GM20000 (cell line): ENCODE data around the gene ARHGAP24.

Experiments used
- DNase-seq: peaks from one replicate; pipeline ENCODE4 v3.0.0; 2012; ENCODE audit warnings: low spot score
- TF ChIP-seq, protein P1 (sequence below): IDR thresholded peaks from 2 replicates; pipeline ENCODE4 v1.5.1; 2012; ENCODE audit warnings: mild to moderate bottlenecking, control low read depth; ENCODE audit errors: extremely low read depth, missing control alignments

ARHGAP24 gene

DNA sequence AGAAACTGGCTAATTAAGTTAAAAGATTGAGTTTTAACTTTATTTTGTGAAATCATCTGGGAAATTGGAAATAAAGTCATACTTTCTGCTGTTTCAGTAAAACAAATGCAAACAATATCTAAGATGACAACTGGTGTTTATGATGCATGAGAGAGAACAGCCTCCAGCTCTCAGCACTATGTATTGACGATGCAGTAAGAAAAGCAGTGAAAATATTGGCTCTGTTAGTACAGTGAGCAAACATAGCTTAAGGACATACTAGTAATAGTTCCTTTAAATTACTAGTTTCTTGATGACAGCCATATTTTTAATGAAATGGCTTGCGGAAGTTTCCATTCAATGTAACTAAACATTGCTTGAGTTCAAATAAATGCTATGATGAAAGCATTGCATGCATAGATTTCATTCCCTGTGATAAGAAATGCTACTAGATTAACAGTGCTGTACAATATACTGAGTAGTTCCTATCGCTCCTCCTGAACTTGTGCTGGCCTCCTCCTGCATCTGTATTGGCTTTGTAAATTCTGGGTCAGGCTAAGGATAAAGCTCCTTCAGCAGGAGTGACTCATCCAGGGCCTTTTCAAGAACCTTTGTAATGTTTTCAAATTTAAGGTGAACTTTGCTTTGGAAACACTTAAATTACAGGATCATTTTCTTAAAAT lies 11.6 kb downstream of the ARHGAP24 start:
- DNase-seq, result no peak
- TF ChIP-seq, protein P1, sequence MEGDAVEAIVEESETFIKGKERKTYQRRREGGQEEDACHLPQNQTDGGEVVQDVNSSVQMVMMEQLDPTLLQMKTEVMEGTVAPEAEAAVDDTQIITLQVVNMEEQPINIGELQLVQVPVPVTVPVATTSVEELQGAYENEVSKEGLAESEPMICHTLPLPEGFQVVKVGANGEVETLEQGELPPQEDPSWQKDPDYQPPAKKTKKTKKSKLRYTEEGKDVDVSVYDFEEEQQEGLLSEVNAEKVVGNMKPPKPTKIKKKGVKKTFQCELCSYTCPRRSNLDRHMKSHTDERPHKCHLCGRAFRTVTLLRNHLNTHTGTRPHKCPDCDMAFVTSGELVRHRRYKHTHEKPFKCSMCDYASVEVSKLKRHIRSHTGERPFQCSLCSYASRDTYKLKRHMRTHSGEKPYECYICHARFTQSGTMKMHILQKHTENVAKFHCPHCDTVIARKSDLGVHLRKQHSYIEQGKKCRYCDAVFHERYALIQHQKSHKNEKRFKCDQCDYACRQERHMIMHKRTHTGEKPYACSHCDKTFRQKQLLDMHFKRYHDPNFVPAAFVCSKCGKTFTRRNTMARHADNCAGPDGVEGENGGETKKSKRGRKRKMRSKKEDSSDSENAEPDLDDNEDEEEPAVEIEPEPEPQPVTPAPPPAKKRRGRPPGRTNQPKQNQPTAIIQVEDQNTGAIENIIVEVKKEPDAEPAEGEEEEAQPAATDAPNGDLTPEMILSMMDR, result no peak

DNA sequence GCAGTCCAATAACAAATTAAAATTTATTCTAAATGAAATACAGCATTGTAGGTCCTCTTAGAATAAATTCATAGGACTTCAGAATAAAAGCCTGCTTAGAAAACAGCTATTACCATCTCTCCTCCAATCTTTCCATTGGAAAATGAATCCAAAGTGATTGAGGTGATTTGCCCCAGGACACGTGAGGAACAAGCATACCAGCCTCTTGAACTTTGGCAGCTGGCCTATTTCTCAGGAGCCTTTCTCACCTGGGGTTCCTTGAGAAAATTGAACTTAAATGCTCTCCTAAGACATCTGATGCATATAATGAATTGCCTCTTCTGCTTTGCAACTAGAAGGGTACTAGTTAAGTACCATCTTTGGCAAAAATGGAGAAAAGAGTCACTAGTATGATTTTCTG lies 13.5 kb downstream of the ARHGAP24 start:
- no peak for DNase-seq
- TF ChIP-seq, protein P1, result no peak

DNA sequence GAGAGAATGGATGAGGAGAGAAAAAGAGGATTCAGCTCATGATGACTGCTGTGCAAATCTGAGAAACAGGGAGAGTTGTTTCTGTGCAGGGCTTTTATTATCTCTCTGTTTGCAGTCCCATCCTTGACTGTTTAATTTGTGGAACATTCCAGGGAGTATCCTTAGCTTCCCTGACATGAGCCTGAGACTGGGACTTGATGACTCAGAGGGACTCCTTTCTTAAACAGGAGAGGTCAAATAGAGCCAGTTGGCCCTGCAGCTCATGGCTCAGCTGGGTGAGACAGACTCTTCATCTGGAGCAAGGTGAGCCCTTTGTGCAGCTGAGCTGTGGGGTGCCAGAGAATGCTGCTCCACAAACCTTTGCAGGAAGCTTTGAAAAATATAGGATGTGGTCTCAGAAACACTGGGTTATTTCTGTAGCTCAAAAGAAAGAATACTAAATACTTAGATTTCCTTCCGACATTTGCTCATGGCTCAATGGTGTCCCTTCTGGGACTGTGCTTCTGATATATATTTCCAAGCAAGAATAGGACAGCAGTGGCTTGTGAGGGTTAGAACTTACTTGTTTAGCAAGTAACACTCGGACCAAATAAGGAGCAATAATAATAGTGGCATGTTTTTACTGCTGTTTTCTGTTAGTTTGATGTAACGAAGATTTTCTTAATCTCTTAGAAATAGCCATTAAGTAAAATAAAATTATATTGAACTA lies 14.5 kb downstream of the ARHGAP24 start:
- DNase-seq, result no peak
- TF ChIP-seq, protein P1, result no peak

DNA sequence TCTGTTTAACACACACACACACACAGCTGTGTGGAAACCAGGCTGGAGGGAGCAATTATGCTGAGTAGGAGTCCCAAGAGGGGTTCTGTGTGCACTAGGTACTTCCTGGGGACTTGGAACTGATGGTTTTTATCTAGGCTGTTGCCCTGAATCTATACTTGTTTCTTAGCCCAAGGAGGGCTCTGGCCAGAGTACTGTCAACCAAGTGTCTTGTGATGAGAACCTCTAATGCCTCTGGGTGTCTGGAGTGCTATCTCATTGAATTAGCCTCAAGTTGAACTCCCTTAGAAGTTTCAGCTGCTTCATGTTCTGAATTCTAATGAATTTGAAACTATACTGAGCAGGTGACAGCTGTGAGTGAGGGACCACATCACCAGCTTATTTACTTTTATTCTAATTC lies 16.6 kb downstream of the ARHGAP24 start:
- DNase-seq, result no peak
- TF ChIP-seq, protein P1, result no peak

DNA sequence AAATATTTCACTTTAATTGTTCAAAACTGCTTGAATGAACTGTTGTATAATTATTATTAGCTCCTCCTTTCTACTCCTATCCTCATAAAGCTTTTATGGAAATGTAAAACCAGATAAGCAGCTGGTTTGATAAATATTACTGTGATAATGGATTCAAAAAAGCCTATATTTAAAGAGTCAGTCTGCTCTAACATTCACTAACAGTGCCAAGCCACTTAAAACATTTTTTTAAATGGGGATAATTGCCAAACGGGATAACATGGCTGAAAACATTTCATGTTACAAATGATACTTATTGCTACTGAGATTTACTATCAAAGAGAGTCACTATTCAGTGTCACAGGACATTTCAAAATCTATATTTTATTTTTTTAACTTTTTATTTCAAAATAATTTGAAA lies 17.4 kb downstream of the ARHGAP24 start:
- DNase-seq, result no peak

DNA sequence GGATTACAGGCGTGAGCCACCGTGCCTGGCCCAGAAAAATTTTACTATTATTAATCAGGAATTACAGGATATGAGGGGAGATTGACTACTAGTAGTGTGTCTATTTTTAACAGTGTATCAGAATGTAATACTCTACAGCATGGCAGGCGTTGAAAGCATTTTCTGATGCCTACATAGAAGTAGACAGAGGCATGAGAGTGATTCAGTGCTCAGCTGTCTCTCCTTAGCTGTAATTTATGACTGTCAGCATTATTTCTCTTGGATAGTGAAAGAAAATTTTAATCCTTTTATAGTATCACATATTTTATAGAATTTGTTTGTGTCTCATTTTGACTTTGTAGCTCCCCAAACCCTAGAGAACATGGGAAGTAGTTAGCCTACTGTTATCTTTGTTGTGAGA lies 20.7 kb downstream of the ARHGAP24 start:
- no peak for DNase-seq

More for the DNA sequence above, 17.4 kb downstream of the ARHGAP24 start:
- TF ChIP-seq, protein P1, result no peak

More for the DNA sequence above, 20.7 kb downstream of the ARHGAP24 start:
- TF ChIP-seq, protein P1, result no peak
